H1 (cell line): Measurements from ENCODE around the gene GDE1. TPM values are rescaled to one million over a fixed set of nuclear protein-coding genes. Genes with fewer than 3 reads are reported as not detected.
A peak's percentile ranks its signal among the peaks of the same experiment; 100 is the strongest.

Experiments
- CTCF ChIA-PET: fragments of 300-600 bp; sonication (Branson Sonifier 250); formaldehyde crosslinking; loops from one replicate; lab custom pipeline; 2021; ENCODE audit not compliant: partially characterized antibody; lab: Charles Lee
- POLR2A ChIA-PET: fragments of 300-600 bp; sonication (Branson Sonifier 250); formaldehyde crosslinking; loops from one replicate; lab custom pipeline; 2021; ENCODE audit warnings: inconsistent platforms; ENCODE audit not compliant: partially characterized antibody; lab: Charles Lee
- DNase-seq, 2 experiments: peaks; one replicate each; pipeline versions ENCODE4 v3.0.0 to v3.0.0-alpha.2; 2010 to 2022; ENCODE audit warnings: low spot score in 2 of 2, low read depth in 1 of 2, mixed read lengths in 1 of 2
- FAIRE-seq: peaks from 2 replicates; lab custom pipeline; 2011; peaks lifted over from hg19 to GRCh38; lab: Jason Lieb, UNC
- H2AFZ ChIP-seq: 2 replicates; pipeline ENCODE4 v1.8.1; 2012; ENCODE audit warnings: low read length, inconsistent platforms
- H2AK5ac ChIP-seq: 2 replicates; pipeline ENCODE4 v1.6.1; 2013; ENCODE audit warnings: low read depth, low read length
- H2BK120ac ChIP-seq: replicated peaks from 2 replicates; pipeline ENCODE3; 2013; ENCODE audit warnings: low read depth, low read length, inconsistent platforms
- H2BK12ac ChIP-seq: 2 replicates; pipeline ENCODE4 v1.6.1; 2013; ENCODE audit warnings: low read depth, low read length
- H2BK15ac ChIP-seq: 2 replicates; pipeline ENCODE4 v1.6.1; 2013; ENCODE audit warnings: low read length
- H2BK20ac ChIP-seq: 2 replicates; pipeline ENCODE4 v1.6.1; 2013; ENCODE audit warnings: low read length
- H2BK5ac ChIP-seq: 2 replicates; pipeline ENCODE4 v1.6.1; 2013; ENCODE audit warnings: low read depth, low read length
- H3K14ac ChIP-seq: 2 replicates; pipeline ENCODE4 v1.6.1; 2013; ENCODE audit warnings: inconsistent platforms; ENCODE audit not compliant: insufficient read length
- H3K18ac ChIP-seq: 2 replicates; pipeline ENCODE4 v1.6.1; 2013; ENCODE audit warnings: low read length; ENCODE audit errors: extremely low read depth
- H3K23ac ChIP-seq: 2 replicates; pipeline ENCODE4 v1.6.1; 2013; ENCODE audit warnings: inconsistent platforms; ENCODE audit not compliant: insufficient read length
- H3K23me2 ChIP-seq: 2 replicates; pipeline ENCODE4 v1.6.1; 2013; ENCODE audit warnings: low read depth, low read length
- H3K27ac ChIP-seq: 2 replicates; pipeline ENCODE4 v1.6.1; 2011; ENCODE audit warnings: low read depth, low read length, inconsistent platforms
- H3K27me3 ChIP-seq, 4 experiments: replicated peaks in 1 of 4; 1 replicate in 1 of 4; 2 replicates in 3 of 4; pipeline versions ENCODE4 v1.6.1 to v1.8.1; 2011 to 2013; ENCODE audit warnings: low read length in 3 of 4, mild to moderate bottlenecking in 3 of 4, inconsistent platforms in 2 of 4, mixed read lengths in 2 of 4, moderate library complexity in 1 of 4; ENCODE audit not compliant: control insufficient read depth in 3 of 4, insufficient read depth in 3 of 4; ENCODE audit errors: extremely low read depth in 1 of 4
- H3K36me3 ChIP-seq, 4 experiments: 2 replicates each; pipeline versions ENCODE4 v1.6.1 to v1.8.1; 2011 to 2013; ENCODE audit warnings: mild to moderate bottlenecking in 4 of 4, low read length in 3 of 4, moderate library complexity in 2 of 4, control low read depth in 1 of 4, inconsistent platforms in 1 of 4; ENCODE audit not compliant: insufficient read depth in 4 of 4, control insufficient read depth in 2 of 4
- H3K4ac ChIP-seq: replicated peaks from 2 replicates; pipeline ENCODE3; 2013; ENCODE audit warnings: low read length, low read depth, mixed read lengths, inconsistent platforms; ENCODE audit not compliant: insufficient read length
- H3K4me1 ChIP-seq, 4 experiments: replicated peaks in 1 of 4; 1 replicate in 1 of 4; 2 replicates in 3 of 4; pipeline versions ENCODE4 v1.6.1 to v1.8.1; 2011 to 2013; ENCODE audit warnings: low read length in 3 of 4, inconsistent platforms in 2 of 4, mixed read lengths in 1 of 4; ENCODE audit not compliant: insufficient read depth in 4 of 4, control insufficient read depth in 3 of 4
- H3K4me2 ChIP-seq, 2 experiments: 2 replicates each; pipeline versions ENCODE4 v1.6.1 to v1.8.1; 2011 to 2013; ENCODE audit warnings: low read depth in 2 of 2, low read length in 2 of 2, control low read depth in 1 of 2, inconsistent platforms in 1 of 2, mild to moderate bottlenecking in 1 of 2; ENCODE audit not compliant: insufficient read depth in 1 of 2
- H3K4me3 ChIP-seq, 4 experiments: fragments of 200-600, 300-600 bp in 1 of 4; sonication (generic), shearing (Covaris generic), sonication (Bioruptor Twin) in 1 of 4; 2 replicates each; pipeline versions ENCODE4 v1.5.1 to v1.8.1; 2011 to 2016; ENCODE audit warnings: low read length in 4 of 4, low read depth in 3 of 4, control low read depth in 2 of 4, inconsistent platforms in 2 of 4, mild to moderate bottlenecking in 2 of 4, mixed read lengths in 1 of 4, moderate library complexity in 1 of 4; ENCODE audit not compliant: insufficient read depth in 2 of 4; ENCODE audit errors: extremely low read depth in 1 of 4
- H3K56ac ChIP-seq: replicated peaks from 2 replicates; pipeline ENCODE3; 2013; ENCODE audit warnings: low read depth, mild to moderate bottlenecking, mixed read lengths, low read length, inconsistent platforms; ENCODE audit not compliant: insufficient read length
- H3K79me1 ChIP-seq: 2 replicates; pipeline ENCODE4 v1.6.1; 2013; ENCODE audit warnings: low read depth, low read length, control low read depth
- H3K79me2 ChIP-seq, 2 experiments: 2 replicates each; pipeline versions ENCODE4 v1.6.1 to v1.8.1; 2012 to 2013; ENCODE audit warnings: low read length in 2 of 2, mild to moderate bottlenecking in 2 of 2, inconsistent platforms in 1 of 2; ENCODE audit not compliant: insufficient read depth in 2 of 2, control insufficient read depth in 1 of 2
- H3K9ac ChIP-seq, 4 experiments: replicated peaks in 1 of 4; 1 replicate in 1 of 4; 2 replicates in 3 of 4; pipeline versions ENCODE4 v1.6.1 to v1.8.1; 2011 to 2013; ENCODE audit warnings: low read depth in 3 of 4, low read length in 3 of 4, control low read depth in 2 of 4, mild to moderate bottlenecking in 2 of 4, moderate library complexity in 2 of 4, inconsistent platforms in 1 of 4; ENCODE audit errors: extremely low read depth in 1 of 4
- H3K9me3 ChIP-seq, 2 experiments: 2 replicates each; pipeline versions ENCODE4 v1.6.1 to v1.8.1; 2012 to 2013; ENCODE audit warnings: mild to moderate bottlenecking in 2 of 2, moderate library complexity in 2 of 2, control low read depth in 1 of 2, inconsistent platforms in 1 of 2, low read depth in 1 of 2, low read length in 1 of 2, mixed read lengths in 1 of 2; ENCODE audit not compliant: insufficient read depth in 2 of 2
- H4K20me1 ChIP-seq, 2 experiments: replicated peaks in 1 of 2; 2 replicates each; pipeline versions ENCODE3 to v1.8.1; 2011 to 2013; ENCODE audit warnings: inconsistent platforms in 2 of 2, low read length in 2 of 2, mild to moderate bottlenecking in 1 of 2; ENCODE audit not compliant: insufficient read depth in 2 of 2, control insufficient read depth in 1 of 2
- H4K5ac ChIP-seq: 2 replicates; pipeline ENCODE4 v1.6.1; 2013; ENCODE audit warnings: low read length, low read depth, mixed read lengths, inconsistent platforms; ENCODE audit not compliant: insufficient read length
- H4K8ac ChIP-seq: 2 replicates; pipeline ENCODE4 v1.8.0; 2013; ENCODE audit warnings: mild to moderate bottlenecking, moderate library complexity, low read length, inconsistent platforms; ENCODE audit not compliant: insufficient read depth; ENCODE audit errors: extremely low read depth
- H4K91ac ChIP-seq: replicated peaks from 2 replicates; pipeline ENCODE3; 2013; ENCODE audit warnings: low read length, mixed read lengths, inconsistent platforms; ENCODE audit not compliant: insufficient read length
- ASH2L ChIP-seq: fragments of 200-600, 300-600 bp; sonication (generic); IDR thresholded peaks from one replicate; pipeline ENCODE4 v1.7.1; 2017; ENCODE audit warnings: low read length
- SRF ChIP-seq: IDR thresholded peaks from 2 replicates; pipeline ENCODE4 v1.6.1; 2011; ENCODE audit warnings: mild to moderate bottlenecking, low read depth, low read length, moderate library complexity
- YY1 ChIP-seq: IDR thresholded peaks from 2 replicates; pipeline ENCODE4 v1.6.1; 2011; ENCODE audit warnings: low read depth, mild to moderate bottlenecking, low read length
- WGBS, 2 experiments: shearing (Covaris generic) in 1 of 2; methylation state at CpG; one replicate each; pipeline versions ENCODE4 v1.1.6 to v1.1.7; 2013 to 2015; ENCODE audit warnings: low lambda C conversion rate in 2 of 2, mixed read lengths in 2 of 2, inconsistent platforms in 1 of 2, low coverage in 1 of 2, missing lambda C conversion rate in 1 of 2; ENCODE audit not compliant: insufficient replicate concordance in 2 of 2, insufficient coverage in 1 of 2, insufficient read length in 1 of 2; ENCODE audit errors: extremely low coverage in 1 of 2, missing lambda C conversion rate in 1 of 2; 5-methylcytosine and 5-hydroxymethylcytosine counted together
- polyA plus RNA-seq, 7 experiments: library from polyadenylated mRNA; depleted of rRNA in 3 of 7; stranded (reverse) in 5 of 7; unstranded in 2 of 7; fragments of >200 nt in 5 of 7; fragments of 200-250 nt in 2 of 7; gene quantifications; 1 replicate in 5 of 7; 2 replicates in 1 of 7; 4 replicates in 1 of 7; pipeline versions ENCODE4 v1.2.1 to v1.2.3, GENCODE V29; 2011 to 2013; ENCODE audit warnings: missing spikeins in 2 of 7, mixed read lengths in 2 of 7
- total RNA-seq: library from RNA; stranded (reverse); fragmentation: NEBNext Ultra II Directional; extraction: Animal tissue kit (Norgen Biotek cat#: 25700); gene quantifications from 2 replicates; pipeline ENCODE4 v1.2.1, GENCODE V29; 2021

The GDE1 gene
- total and polyA plus RNA-seq, 2 of the 8 experiments (the other 6 are each of a cell fraction or from before 2014, with no cell fraction given) = 29.2 to 70.8 TPM

DNA sequence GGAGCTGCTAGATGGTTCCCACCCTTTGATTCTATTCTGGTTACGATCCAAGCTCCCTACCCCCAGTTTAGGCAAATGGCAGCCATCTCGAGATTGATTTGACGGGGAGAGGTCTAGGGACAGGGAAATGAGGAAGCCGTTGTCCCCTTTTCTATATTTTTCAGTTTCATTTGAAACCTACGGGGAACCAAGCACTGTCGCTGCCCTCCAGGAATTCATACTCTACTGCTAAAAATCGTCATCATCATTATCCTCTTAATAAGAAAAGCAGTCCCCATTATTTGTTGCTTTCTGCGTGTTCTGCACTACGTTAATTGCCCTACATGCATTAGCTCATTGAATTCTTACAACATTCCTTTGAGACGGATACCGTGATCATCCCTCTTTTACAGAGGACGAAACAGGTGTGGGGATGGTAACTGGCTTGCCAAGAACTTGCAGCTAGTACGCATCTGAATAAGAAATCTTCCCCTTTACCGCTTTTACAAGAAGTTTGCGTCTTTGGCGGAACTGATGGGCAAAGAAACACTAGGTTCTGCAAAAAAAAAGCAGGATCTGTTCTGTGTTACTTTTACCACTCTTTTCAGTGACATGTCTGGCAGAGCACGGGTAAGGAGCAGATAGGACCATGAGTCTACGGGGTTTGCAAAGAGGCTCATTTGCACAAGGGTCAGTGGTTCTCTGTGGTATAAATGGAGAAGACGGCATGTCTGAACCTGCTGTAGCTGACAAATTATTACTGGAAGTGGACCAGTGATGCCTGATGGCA is 2.9 kb upstream of the GDE1 start:
- Histone ChIP-seq H3K9me3 (no peaks in the 10 kb centered on the region), H3K4me3 (peak overlapping the region; percentile 84 to 92 (median 88)), H3K9ac (peak overlapping the region in 3 of 4 experiments; percentile 43 to 69 (median 59); a peak in 6 of 7 replicates), H3K14ac (no peak overlapping the region), H4K20me1 (no peaks in the 10 kb centered on the region), H2BK15ac (no peak overlapping the region), H3K23ac (no peak overlapping the region), H3K56ac (no peak overlapping the region), H3K4me1 (peaks cover 5 to 17% (median 11%) of the 10 kb centered on the region in 4 experiments; a peak in 6 of 7 replicates), H3K23me2 (peaks cover 8% of the 10 kb centered on the region), H4K8ac (no peak overlapping the region), H3K79me1 (peaks cover 5% of the 10 kb centered on the region; the same call in 1 of the 2 replicates), H2AK5ac (no peak overlapping the region), H4K91ac (no peak overlapping the region), H3K79me2 (peaks cover 3 to 42% of the 10 kb centered on the region in 2 experiments; a peak in 3 of 4 replicates), H2BK120ac (no peak overlapping the region), H3K36me3 (peaks cover 0 to 17% (median 11%) of the 10 kb centered on the region in 4 experiments; a peak in 4 of 8 replicates), H3K18ac (no peak overlapping the region), H4K5ac (no peak overlapping the region), H2BK5ac (no peak overlapping the region; the same call in 1 of the 2 replicates), H3K4ac (no peak overlapping the region), H2BK12ac (no peak overlapping the region), H3K27me3 (no peaks in the 10 kb centered on the region), H2AFZ (peak overlapping the region; percentile 11; the same call in 1 of the 2 replicates), H2BK20ac (no peak overlapping the region), H3K4me2 (peak overlapping the region; percentile 89 to 99), H3K27ac (0 out of 2 replicates have a peak overlapping the region, but pooled peaks have one; percentile 9)
- POLR2A ChIA-PET = interaction anchor here (0.9 to 3.5 kb wide), 7 partner anchors 9 to 457 kb away, joined by 3 to 31 read pairs (median 3); partner anchors contain the start of genes COQ7 and VPS35L
- DNase-seq (no peak), FAIRE-seq (no peak)
- CTCF ChIA-PET = interaction anchor here (0.9 to 1.9 kb wide), 4 partner anchors 22 to 48 kb away, joined by 3 to 6 read pairs (median 5); partner anchors contain the start of gene VPS35L
- WGBS, 2 experiments = 10% methylated on average over 19 of the region's 19 CpGs; no CpG with 5 or more reads in 1 of the 2 experiments
- peak; percentile 5 for TF ChIP-seq ASH2L
- 0 out of 2 replicates have a peak, but pooled peaks have one; percentile 32 for TF ChIP-seq YY1
- TF ChIP-seq SRF = no peak
